PC-3 (cell line): ENCODE measurements around the gene JAKMIP1. TPM values are rescaled to one million over a fixed set of nuclear protein-coding genes. Genes with fewer than 3 reads are reported as not detected.

Experiments
- ATAC-seq: fragments of 200-7000 bp; cut with Tn5 transposase; 2 replicates; pipeline ENCODE4 v1.9.1; 2020; ENCODE audit warnings: mild to moderate bottlenecking, moderate library complexity
- BruUV-seq: library from RNA; stranded (reverse); fragments of 400-500 nt; replicated peaks from 2 replicates; lab custom pipeline; 2021; lab: Mats Ljungman, UMichigan
- CTCF ChIA-PET: fragments of 300-600 bp; sonication (Branson Sonifier 250); formaldehyde crosslinking; loops from one replicate; lab custom pipeline; 2022; ENCODE audit warnings: antibody characterized with exemption; lab: Charles Lee
- POLR2A ChIA-PET: fragments of 300-600 bp; sonication (Branson Sonifier 250); formaldehyde crosslinking; loops from one replicate; lab custom pipeline; 2022; ENCODE audit warnings: antibody characterized with exemption; ENCODE audit not compliant: unreplicated experiment; lab: Charles Lee
- DNase-seq: peaks from one replicate; pipeline ENCODE4 v3.0.0-alpha.2; 2015
- H2AFZ ChIP-seq: fragments of 300-600 bp; sonication (generic); 2 replicates; pipeline ENCODE4 v1.6.0; 2016; ENCODE audit warnings: antibody characterized with exemption, low read length
- H3F3A ChIP-seq: fragments of 300-600 bp; sonication (generic); one replicate; pipeline ENCODE4 v1.6.0; 2017; ENCODE audit warnings: antibody characterized with exemption, low read length, control low read depth, mild to moderate bottlenecking; ENCODE audit not compliant: unreplicated experiment
- H3K27ac ChIP-seq: fragments of 300-600 bp; sonication (generic); 2 replicates; pipeline ENCODE4 v1.5.1; 2016; ENCODE audit warnings: mild to moderate bottlenecking, low read length
- H3K27me3 ChIP-seq: fragments of 300-600 bp; sonication (generic); 2 replicates; pipeline ENCODE4 v1.6.1; 2016; ENCODE audit warnings: low read length, mixed read lengths
- H3K36me3 ChIP-seq: fragments of 300-600 bp; sonication (generic); 2 replicates; pipeline ENCODE4 v1.6.1; 2016; ENCODE audit warnings: low read depth, mixed run types, low read length, mixed read lengths
- H3K4me1 ChIP-seq: fragments of 300-600 bp; sonication (generic); 2 replicates; pipeline ENCODE4 v1.5.1; 2016; ENCODE audit warnings: low read length; ENCODE audit not compliant: insufficient read depth
- H3K4me2 ChIP-seq: fragments of 300-600 bp; sonication (generic); 2 replicates; pipeline ENCODE4 v1.6.0; 2016; ENCODE audit warnings: low read length
- H3K4me3 ChIP-seq: fragments of 300-600 bp; sonication (generic); 2 replicates; pipeline ENCODE4 v1.5.1; 2016; ENCODE audit warnings: mild to moderate bottlenecking, low read length, mixed read lengths
- H3K79me2 ChIP-seq: fragments of 300-600 bp; sonication (generic); 2 replicates; pipeline ENCODE4 v1.6.1; 2017; ENCODE audit warnings: low read length, mixed read lengths
- H3K9ac ChIP-seq: fragments of 300-600 bp; sonication (generic); 2 replicates; pipeline ENCODE4 v1.6.0; 2016; ENCODE audit warnings: mild to moderate bottlenecking, low read length
- H3K9me2 ChIP-seq: fragments of 300-600 bp; sonication (generic); replicated peaks from 2 replicates; pipeline ENCODE4 v1.6.1; 2016; ENCODE audit warnings: mixed run types, low read length, mixed read lengths
- H3K9me3 ChIP-seq: fragments of 300-600 bp; sonication (generic); 2 replicates; pipeline ENCODE4 v1.6.1; 2016; ENCODE audit warnings: low read length, mixed read lengths
- H4K20me1 ChIP-seq: fragments of 300-600 bp; sonication (generic); 2 replicates; pipeline ENCODE4 v1.6.1; 2016; ENCODE audit warnings: low read length, mixed read lengths
- EZH2 ChIP-seq: fragments of 300-600 bp; sonication (generic); IDR thresholded peaks from one replicate; pipeline ENCODE4 v1.6.1; 2017; ENCODE audit warnings: antibody characterized with exemption, mild to moderate bottlenecking, low read length; ENCODE audit not compliant: unreplicated experiment
- EZH2phosphoT487 ChIP-seq: fragments of 300-600 bp; sonication (generic); IDR thresholded peaks from 2 replicates; pipeline ENCODE4 v1.6.1; 2018; ENCODE audit warnings: mild to moderate bottlenecking, antibody characterized with exemption, low read length, borderline replicate concordance
- intact Hi-C: fragments of 100-400 bp; cut with micrococcal nuclease; formaldehyde crosslinking; loops from 2 replicates; pipeline ENCODE4 v1.9.0; 2023
- total RNA-seq: library from RNA; depleted of rRNA; stranded (reverse); fragments of >200 nt; gene quantifications from 2 replicates; pipeline ENCODE4 v1.2.3, GENCODE V29; 2014
- TF ChIP-seq, protein P1 (sequence below): fragments of 300-600 bp; sonication (generic); conservative IDR thresholded peaks from 2 replicates; pipeline ENCODE4 v1.5.1; 2017; ENCODE audit warnings: antibody characterized with exemption, low read depth, mild to moderate bottlenecking, low read length

Gene JAKMIP1
- total RNA-seq, 1 experiment from 2014 or later, result 0.04 TPM

DNA sequence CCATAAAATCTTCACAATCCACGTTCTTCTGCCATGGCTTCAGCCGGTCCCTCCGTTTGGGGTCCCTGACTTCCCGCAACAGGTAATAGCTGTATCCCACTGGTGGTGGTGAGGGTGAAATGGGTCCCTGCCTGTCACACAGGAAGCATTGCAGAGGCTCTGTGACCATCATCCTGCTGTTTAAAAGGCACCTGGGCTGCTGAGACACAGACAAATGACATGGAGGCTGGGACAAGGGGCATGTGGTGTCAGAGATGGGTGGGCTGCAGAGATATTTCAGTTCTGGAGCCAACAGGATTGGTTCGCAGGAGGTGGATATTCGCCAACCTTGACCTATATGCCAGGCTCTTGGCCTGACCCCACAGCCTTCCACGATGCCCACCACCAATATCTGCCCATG, 82.1 kb downstream of the JAKMIP1 start:
- no peaks in the 10 kb centered on the region for H3K36me3 ChIP-seq
- no peak overlapping the region for H3K4me3 ChIP-seq
- no peaks in the 10 kb centered on the region for H3K9me2 ChIP-seq
- no peaks in the 10 kb centered on the region for H3K79me2 ChIP-seq
- DNase-seq (no peak), ATAC-seq (no peak)
- no peaks in the 10 kb centered on the region for H3K4me1 ChIP-seq
- no peak overlapping the region for H3K9ac ChIP-seq
- H3K9me3 ChIP-seq, result no peaks in the 10 kb centered on the region
- TF ChIP-seq EZH2phosphoT487, result no peak
- no TSS peak for BruUV-seq
- intact Hi-C loops, result no loop called here
- ChIA-PET POLR2A (no interaction called here), CTCF (no interaction called here)
- no peak overlapping the region for H3K4me2 ChIP-seq
- no peaks in the 10 kb centered on the region; the same call in 1 of the 2 replicates for H3K27me3 ChIP-seq
- no peaks in the 10 kb centered on the region for H4K20me1 ChIP-seq
- H3K27ac ChIP-seq, result no peak overlapping the region
- no peaks in the 10 kb centered on the region for H3F3A ChIP-seq
- H2AFZ ChIP-seq, result no peak overlapping the region

DNA sequence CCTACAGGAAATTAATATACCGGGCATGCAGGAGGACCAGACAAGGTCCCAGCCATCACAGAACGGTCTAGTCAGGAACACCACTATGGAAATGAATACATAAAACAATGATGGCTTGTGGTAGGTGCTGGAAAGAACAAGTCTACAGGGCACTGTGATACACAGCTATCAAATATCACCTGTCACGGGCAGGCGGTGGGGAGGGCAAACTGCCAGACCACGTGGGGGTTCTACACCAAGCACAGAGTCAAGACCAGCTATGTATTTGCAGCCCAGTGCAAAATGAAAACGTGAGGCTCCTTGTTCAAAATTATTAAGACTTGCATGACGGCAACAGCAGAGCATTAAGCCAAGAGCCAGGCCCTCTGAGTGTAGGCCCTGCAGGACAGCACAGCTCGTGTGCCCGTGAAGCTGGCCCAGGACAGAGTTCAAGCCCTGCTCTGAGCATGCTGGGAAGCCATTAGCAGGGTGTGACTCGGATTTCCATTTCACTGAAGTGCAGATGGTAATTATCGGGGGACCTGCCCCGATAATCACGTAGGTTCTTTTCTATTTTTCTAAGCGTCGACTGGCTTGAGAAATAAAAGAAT, 83.6 kb downstream of the JAKMIP1 start:
- BruUV-seq, result no TSS peak

DNA sequence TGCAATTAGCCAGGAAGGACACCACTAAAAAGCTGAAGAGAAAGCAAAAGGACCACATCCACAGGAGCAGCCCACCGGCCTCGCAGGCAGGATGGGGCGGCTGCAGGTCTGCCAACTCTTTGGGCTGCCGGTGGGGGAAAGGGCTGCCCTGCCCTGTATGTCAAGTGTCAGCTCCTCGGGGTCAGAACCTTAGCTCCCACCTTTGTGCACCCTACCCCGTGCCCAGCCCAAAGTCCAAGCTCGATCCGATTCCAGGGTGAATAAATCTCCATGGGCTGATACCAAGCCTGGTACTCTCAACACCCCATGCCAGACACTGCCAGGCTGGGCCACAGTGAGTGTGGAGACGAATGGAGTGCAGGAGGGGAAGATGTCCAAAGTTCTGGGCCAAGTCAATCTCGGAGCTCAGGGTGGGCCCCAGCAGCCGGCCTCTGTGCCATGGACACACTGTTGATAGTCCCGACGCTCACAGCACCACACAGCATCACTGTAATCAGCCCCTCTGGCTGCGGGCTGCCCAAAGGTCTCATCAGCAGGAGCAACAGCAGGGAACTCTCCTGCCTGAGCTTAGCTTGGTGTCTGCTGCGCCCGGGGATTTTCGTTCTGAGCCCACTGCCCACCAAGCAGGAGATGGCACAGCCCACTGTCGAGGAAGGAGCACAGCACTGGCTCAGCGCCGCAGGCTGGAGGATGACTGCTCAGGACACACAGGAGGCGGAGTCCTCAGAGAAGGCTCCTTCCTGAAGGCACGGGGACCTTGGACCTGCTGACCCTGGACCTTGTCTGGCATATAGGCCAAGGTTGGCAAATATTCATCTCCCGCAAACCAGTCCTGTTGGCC, 84.4 kb downstream of the JAKMIP1 start:
- ChIA-PET POLR2A (no interaction called here), CTCF (no interaction called here)
- H3F3A ChIP-seq, result no peaks in the 10 kb centered on the region
- no peaks in the 10 kb centered on the region for H4K20me1 ChIP-seq
- H3K9me3 ChIP-seq, result no peaks in the 10 kb centered on the region
- H3K36me3 ChIP-seq, result no peaks in the 10 kb centered on the region
- H3K79me2 ChIP-seq, result no peaks in the 10 kb centered on the region
- no peak for TF ChIP-seq EZH2phosphoT487
- TF ChIP-seq EZH2, result no peak
- intact Hi-C loops, result no loop called here
- BruUV-seq, result no TSS peak
- H3K27ac ChIP-seq, result no peak overlapping the region
- no peak overlapping the region for H3K9ac ChIP-seq
- no peaks in the 10 kb centered on the region for H3K4me1 ChIP-seq
- H3K9me2 ChIP-seq, result no peaks in the 10 kb centered on the region
- no peak overlapping the region for H3K4me2 ChIP-seq
- ATAC-seq, result no peak
- no peak for DNase-seq
- H2AFZ ChIP-seq, result no peak overlapping the region
- no peaks in the 10 kb centered on the region; the same call in 1 of the 2 replicates for H3K27me3 ChIP-seq
- H3K4me3 ChIP-seq, result no peak overlapping the region

More for the DNA sequence above, 83.6 kb downstream of the JAKMIP1 start:
- H2AFZ ChIP-seq, result no peak overlapping the region
- no peaks in the 10 kb centered on the region for H3K9me2 ChIP-seq
- no peaks in the 10 kb centered on the region for H4K20me1 ChIP-seq
- TF ChIP-seq, protein P1, sequence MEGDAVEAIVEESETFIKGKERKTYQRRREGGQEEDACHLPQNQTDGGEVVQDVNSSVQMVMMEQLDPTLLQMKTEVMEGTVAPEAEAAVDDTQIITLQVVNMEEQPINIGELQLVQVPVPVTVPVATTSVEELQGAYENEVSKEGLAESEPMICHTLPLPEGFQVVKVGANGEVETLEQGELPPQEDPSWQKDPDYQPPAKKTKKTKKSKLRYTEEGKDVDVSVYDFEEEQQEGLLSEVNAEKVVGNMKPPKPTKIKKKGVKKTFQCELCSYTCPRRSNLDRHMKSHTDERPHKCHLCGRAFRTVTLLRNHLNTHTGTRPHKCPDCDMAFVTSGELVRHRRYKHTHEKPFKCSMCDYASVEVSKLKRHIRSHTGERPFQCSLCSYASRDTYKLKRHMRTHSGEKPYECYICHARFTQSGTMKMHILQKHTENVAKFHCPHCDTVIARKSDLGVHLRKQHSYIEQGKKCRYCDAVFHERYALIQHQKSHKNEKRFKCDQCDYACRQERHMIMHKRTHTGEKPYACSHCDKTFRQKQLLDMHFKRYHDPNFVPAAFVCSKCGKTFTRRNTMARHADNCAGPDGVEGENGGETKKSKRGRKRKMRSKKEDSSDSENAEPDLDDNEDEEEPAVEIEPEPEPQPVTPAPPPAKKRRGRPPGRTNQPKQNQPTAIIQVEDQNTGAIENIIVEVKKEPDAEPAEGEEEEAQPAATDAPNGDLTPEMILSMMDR, result no peak
- TF ChIP-seq EZH2phosphoT487, result no peak
- TF ChIP-seq EZH2, result no peak
- H3K4me3 ChIP-seq, result no peak overlapping the region
- H3K4me2 ChIP-seq, result no peak overlapping the region
- ChIA-PET POLR2A (no interaction called here), CTCF (no interaction called here)
- no peaks in the 10 kb centered on the region for H3K9me3 ChIP-seq
- H3K4me1 ChIP-seq, result no peaks in the 10 kb centered on the region
- no peaks in the 10 kb centered on the region for H3K79me2 ChIP-seq
- intact Hi-C loops, result no loop called here
- no peaks in the 10 kb centered on the region; the same call in 1 of the 2 replicates for H3K27me3 ChIP-seq
- DNase-seq (no peak), ATAC-seq (no peak)
- H3K27ac ChIP-seq, result no peak overlapping the region
- H3F3A ChIP-seq, result no peaks in the 10 kb centered on the region
- no peak overlapping the region for H3K9ac ChIP-seq
- no peaks in the 10 kb centered on the region for H3K36me3 ChIP-seq
